GM21717 (cell line): ENCODE data around the gene IFNA21.
"Not testable (repeated sequence)": the region's sequence is repeated elsewhere in the genome, so short reads cannot be mapped to it uniquely, and the experiment has no call there.

Experiments used
- ATAC-seq: cut with Tn5 transposase; IDR thresholded peaks from one replicate; pipeline ENCODE4 v1.9.1; 2021; ENCODE audit warnings: mild to moderate bottlenecking, moderate library complexity; ENCODE audit not compliant: unreplicated experiment

IFNA21 gene

GRCh38 chr9:21166560-21166959, at the start of gene IFNA21:
Gene IFNA21, minus strand, starts transcription at chr9:21166660. Its CDS starts 48 bp downstream, at chr9:21166612.
- not testable (repeated sequence) for ATAC-seq

- ATAC-seq: peak; percentile 85
Observed at GRCh38 chr9:21213411-21214326, 47.2 kb upstream of the IFNA21 start.

GRCh38 chr9:21212160-21212559, 45.7 kb upstream of the IFNA21 start:
- ATAC-seq: not testable (repeated sequence)

- not testable (repeated sequence) for ATAC-seq
Observed at GRCh38 chr9:21210782-21211181, 44.3 kb upstream of the IFNA21 start.

- no peak for ATAC-seq
Observed at GRCh38 chr9:21210311-21210710, 43.9 kb upstream of the IFNA21 start.

- not testable (repeated sequence) for ATAC-seq
Observed at GRCh38 chr9:21207043-21207442, 40.6 kb upstream of the IFNA21 start, which contains the start of gene IFNA10. Gene IFNA10, minus strand, starts transcription at chr9:21207143. Its CDS starts 46 bp downstream, at chr9:21207097.

GRCh38 chr9:21205204-21205603, 38.7 kb upstream of the IFNA21 start:
- ATAC-seq: no peak

- ATAC-seq: not testable (repeated sequence)
Observed at GRCh38 chr9:21202105-21202504, 35.6 kb upstream of the IFNA21 start, which contains the start of gene IFNA7. Gene IFNA7, minus strand, starts transcription at chr9:21202205. Its CDS starts 40 bp downstream, at chr9:21202165.

- peak; percentile 94 for ATAC-seq
Observed at GRCh38 chr9:21194867-21195776, 28.7 kb upstream of the IFNA21 start.

GRCh38 chr9:21187487-21187886, 21.0 kb upstream of the IFNA21 start, which contains the start of gene IFNA4:
Gene IFNA4, minus strand, starts transcription at chr9:21187587. Its CDS starts 56 bp downstream, at chr9:21187531.
- not testable (repeated sequence) for ATAC-seq

- ATAC-seq: peak; percentile 90
Observed at GRCh38 chr9:21182810-21183736, 16.6 kb upstream of the IFNA21 start.

- ATAC-seq: no peak
Observed at GRCh38 chr9:21174671-21175070, 8.2 kb upstream of the IFNA21 start.

- ATAC-seq: no peak
Observed at GRCh38 chr9:21172156-21172555, 5.7 kb upstream of the IFNA21 start.

GRCh38 chr9:21171351-21171750, 4.9 kb upstream of the IFNA21 start:
- no peak for ATAC-seq

GRCh38 chr9:21165516-21165915, 944 bp downstream of the IFNA21 start:
- ATAC-seq: no peak

GRCh38 chr9:21160178-21160577, 6.3 kb downstream of the IFNA21 start:
- ATAC-seq: peak; percentile 84

- ATAC-seq: no peak
Observed at GRCh38 chr9:21155501-21155900, 11.0 kb downstream of the IFNA21 start.

- ATAC-seq: peak; percentile 95
Observed at GRCh38 chr9:21154018-21154608, 12.3 kb downstream of the IFNA21 start.

GRCh38 chr9:21153336-21154017, 13.0 kb downstream of the IFNA21 start:
- peak; percentile 29 for ATAC-seq
